GF-D8 (cell line): ENCODE data around the gene RIOK3.
"Not testable (repeated sequence)": the region's sequence is repeated elsewhere in the genome, so short reads cannot be mapped to it uniquely, and the experiment has no call there.

Source experiments
- DNase-seq: peaks from one replicate; lab custom pipeline; 2025; lab: John Stamatoyannopoulos, UW

RIOK3 gene

DNA sequence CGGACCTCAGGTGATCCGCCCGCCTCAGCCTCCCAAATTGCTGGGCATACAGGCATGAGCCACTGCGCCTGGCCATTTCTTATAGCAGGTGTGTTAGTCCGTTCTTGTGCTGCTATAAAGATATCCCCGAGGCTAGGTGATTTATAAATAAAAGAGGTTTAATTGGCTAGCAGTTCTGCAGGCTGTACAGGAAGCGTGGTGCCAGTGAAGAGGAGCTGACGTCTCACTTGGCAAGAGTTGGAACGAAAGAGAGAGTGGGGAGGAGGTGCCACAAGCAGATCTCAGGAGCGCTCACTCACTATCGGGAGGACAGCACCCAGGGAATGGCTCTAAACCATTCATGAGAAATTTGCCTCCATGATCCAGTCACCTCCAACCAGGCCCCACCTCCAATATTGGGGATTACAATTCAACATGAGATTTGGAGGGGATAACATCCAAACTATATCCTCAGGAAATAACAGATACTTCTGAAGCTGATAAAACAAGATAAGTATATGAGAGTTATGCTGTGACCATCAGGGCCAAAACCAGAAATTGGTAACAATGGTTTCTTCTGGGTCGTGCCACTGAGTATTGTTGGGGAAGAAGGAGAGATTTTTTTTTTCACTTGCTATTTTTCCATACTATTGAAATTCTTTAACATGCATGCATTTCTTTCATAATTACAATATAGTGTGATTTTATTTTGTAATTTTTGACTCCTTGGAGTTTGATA, 42.8 kb downstream of the RIOK3 start:
- no peak for DNase-seq

DNA sequence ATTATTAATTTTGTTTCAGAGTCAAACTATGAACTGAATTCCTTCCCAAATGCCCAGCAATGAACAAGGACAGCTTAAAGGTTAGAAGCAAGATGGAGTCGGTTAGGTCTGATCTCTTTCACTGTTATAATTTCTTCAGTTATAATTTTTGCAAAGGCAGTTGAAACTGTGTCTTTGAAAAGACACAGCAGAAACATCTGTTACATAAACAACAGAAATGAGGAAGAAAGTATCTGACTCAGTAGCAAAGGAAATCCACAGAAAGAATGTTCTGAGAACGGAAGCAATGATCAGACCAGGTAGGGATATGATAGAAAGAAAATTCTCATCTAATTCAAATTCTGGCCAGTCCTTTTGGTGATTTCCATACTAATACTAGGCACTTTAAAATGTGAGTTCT, 45.0 kb downstream of the RIOK3 start:
- peak; percentile 52 for DNase-seq

DNA sequence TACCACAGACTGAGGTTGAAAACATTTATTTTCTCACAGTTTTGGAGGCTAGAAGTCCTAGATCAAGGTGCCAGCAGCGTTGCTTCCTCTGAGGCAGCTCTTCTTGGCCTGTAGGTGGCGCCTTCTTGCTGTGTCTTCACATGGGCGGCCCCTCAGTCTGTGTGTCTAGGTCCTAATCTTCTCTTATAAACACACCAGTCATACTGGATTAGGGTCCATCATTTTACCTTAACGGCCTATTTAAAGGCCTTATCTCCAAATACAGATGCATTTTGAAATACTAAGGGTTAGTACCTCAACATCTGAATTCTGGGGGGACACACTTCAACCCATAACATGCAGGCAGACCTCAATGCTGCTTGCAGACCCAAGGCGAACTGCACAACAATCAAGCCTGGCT, 45.8 kb downstream of the RIOK3 start:
- DNase-seq, result peak; percentile 80

DNA sequence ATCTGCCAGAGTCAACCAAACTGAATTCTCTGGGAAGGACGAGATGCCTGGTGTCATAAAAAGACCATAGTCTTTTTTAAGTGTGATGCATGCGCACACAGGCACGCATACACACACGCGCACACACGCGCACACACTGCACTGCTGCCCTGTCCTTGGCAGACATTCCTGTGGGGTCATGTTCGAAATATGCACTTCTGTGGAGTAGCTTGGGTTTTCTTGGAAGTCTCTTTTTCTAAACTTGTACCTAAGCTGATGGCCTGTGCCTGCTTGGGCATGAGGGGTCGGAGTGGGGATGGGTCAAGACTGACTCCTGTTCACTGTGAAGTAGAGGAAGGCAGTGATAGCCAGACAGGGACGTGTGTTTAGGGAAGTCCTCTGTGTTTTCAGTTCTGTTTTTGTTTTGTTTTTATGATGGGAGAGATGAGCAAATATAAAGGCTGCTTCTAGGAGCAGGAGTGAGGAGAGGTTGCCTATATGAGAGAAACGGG, 46.2 kb downstream of the RIOK3 start:
- DNase-seq, result no peak

DNA sequence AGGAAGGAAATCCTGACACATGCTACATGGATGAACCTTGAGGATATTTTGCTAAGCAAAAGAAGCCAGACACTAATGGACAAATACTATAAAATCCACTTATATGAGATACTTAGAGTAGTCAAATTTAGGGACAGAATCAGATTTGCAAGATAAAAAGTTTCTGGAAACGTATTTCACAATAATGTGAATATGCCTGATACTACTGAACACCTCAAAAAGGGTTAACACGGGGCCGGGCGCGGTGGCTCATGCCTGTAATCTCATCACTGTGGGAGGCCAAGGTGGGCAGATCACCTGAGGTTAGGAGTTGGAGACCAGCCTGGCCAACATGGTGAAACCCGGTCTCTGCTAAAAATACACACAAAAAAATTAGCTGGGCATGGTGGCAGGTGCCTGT, 48.5 kb downstream of the RIOK3 start:
- DNase-seq, result no peak

DNA sequence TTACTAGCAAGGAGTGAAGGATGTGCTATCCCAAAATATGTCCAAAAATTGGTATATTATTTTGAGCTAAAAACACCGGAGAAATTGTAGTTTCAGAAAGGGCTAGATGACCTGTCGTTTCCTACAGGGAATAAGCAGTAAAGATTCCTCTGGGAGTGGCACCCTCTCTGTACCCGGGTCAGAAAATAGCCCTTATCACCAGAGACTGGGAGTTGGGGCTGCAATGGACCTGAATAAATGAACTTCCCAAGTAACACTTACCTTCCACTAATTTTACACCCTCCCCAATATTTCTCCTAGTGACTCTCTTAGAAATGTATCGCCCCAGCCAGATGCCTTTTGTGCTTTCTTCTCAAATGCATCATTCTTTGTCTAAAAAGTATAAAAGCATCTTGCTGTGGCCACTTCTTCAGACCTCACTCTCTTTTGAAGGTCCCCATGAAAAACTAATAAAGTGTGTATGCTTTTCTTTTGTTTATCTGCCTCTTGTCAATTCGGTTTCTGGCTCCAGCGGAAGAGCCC, 49.5 kb downstream of the RIOK3 start:
- DNase-seq, result no peak

DNA sequence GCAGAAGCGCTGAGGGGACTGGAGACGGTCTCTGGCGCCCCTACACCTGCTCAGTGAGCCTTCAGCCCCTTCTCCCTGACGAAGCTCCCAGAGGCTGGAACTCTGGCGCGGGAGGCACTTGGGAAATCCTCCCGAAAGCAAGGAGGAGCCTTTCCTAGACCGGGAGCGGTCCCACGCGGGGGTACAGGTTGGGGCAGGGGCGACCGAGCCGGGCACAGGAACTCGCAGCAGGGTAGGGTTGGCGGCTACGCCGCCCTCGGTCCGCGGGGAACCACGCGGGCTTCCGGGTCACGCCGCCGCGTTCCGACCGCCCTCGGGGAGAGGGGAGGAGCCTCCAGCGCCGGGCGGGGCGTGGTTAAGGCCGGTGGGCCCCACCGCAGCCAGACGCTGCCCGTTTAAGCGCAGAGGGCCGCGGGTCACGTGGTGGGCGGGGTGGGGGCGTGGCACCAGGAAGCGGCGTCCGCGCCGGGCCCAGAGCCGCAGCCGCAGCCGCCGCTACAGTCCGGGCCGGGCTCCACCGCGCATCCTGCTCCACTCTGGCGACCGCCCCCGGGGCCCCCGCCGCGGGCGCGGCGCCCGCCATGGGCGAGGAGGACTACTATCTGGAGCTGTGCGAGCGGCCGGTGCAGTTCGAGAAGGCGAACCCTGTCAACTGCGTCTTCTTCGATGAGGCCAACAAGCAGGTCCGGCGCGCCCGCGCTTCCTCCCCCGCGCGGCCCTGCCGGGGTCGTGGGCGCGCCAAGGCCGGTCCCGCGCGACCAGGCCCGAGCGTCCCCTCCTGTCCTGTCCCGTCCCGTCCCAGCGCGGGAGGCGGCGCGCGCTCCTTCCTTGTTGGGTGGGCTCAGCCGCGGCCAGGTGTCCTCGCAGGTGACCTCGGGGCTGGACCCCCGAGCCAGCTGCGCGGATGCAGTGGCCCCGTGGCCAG, 50.2 kb downstream of the RIOK3 start, which contains the start of gene RMC1:
TSS of gene RMC1 (plus strand) at position 474 of the 925 bp plus-strand sequence. CDS start at position 582, 108 bp downstream.
- peak; percentile 85 for DNase-seq

DNA sequence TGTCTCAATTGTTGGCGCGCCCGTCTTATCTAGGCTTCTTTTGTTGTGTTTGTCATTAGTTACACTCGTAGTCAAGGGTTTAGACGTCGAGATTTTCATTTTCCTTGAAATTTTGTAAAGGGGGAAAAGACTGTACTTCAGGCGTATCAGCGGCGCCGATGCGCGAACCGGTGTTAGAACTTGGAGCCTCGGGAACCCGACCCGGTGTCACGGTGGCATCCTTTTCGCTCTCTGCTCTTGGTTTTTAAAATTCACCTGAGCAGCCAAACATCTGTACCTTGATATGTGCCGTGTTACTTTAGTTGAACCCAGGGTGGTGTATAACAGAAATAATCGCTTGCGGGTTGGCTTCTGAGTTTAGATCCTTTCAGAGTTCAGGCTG, 50.9 kb downstream of the RIOK3 start:
- no peak for DNase-seq

DNA sequence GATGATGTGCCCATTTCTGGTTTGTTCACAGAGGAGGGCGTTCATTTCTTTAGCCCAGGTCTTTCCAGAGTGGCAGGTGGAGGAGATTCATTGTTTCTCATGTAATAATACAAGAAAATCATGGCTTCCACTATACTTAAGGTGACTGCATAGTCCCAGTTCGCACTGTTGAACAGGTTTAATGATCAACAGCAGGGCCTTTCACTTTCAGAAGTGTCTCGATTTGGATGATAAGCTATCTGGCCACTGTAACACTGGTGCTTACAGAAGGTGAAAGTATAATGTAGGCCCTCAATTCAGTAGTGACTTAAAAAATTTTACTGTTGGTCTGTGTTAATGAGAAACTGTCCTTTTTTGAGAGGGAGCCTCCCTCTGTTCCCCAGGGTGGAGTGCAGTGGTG, 51.6 kb downstream of the RIOK3 start:
- DNase-seq, result no peak

DNA sequence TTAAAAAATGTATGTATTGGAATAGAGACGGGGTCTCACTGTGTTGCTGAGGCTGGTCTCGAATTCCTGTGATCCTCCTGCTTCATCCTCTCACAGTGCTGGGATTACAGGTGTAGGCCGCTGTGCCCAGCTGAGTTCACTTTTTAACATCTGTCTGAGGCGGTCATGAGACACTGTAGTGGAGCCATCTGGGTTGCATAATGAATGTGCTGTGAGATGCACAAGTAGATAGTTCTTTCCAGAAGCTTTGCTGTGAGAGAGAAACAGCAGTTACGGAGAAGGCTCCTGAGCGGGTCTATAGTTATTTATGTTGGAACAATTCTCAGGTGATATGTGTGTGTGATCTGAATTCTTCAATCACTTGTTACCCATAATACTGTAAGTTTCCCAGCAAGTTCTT, 53.3 kb downstream of the RIOK3 start:
- DNase-seq, result no peak

DNA sequence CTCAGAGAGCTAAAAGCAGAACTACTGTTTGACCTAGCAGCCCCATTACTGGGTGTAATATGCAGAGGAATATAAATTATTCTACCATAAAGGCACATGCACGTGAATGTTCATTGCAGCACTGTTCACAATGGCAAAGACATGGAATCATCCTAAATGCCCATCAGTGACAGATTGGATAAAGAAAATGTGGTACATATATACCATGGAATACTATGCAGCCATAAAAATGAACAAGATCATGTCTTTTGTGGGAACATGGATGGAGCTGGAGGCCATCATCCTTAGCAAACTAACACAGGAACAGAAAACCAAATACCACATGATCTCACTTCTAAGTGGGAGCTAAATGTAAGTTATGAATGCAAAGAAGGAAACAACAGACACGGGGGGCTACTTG, 57.8 kb downstream of the RIOK3 start:
- DNase-seq, result not testable (repeated sequence)

DNA sequence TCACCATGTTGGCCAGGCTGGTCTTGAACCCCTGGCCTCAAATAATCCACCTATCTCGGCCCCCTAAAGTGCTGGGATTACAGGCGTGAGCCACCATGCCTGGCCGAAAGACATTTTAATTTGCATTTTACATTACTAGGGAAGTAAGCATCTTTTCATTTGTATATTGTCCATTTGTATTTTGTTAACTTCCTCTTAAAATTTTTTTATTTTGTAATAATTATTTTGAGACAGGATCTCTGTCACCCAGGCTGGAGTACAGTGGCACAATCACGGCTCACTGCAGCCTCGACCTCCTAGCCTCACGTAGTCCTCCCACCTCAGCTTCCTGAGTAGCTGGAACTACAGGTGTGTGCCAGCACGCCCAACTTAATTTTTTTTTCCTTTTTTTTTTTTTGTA, 59.1 kb downstream of the RIOK3 start:
- not testable (repeated sequence) for DNase-seq

DNA sequence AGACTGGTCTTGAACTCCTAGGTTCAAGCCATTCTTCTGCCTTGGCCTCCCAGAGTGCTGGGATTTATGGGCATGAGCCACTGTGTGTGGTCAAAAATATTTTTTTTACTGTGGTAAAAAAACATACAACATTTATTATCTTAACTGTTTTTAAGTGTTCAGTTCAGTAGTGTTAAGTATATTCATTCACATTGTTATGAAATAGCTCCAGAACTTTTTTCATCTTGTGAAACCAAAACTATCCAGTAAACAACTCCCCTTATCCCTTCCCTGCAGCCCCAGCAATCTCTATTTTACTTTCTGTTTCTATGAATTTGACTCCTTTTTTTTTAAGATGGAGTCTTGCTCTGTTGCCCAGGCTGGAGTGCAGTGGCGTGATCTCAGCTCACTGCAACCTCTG, 59.6 kb downstream of the RIOK3 start:
- DNase-seq, result no peak

DNA sequence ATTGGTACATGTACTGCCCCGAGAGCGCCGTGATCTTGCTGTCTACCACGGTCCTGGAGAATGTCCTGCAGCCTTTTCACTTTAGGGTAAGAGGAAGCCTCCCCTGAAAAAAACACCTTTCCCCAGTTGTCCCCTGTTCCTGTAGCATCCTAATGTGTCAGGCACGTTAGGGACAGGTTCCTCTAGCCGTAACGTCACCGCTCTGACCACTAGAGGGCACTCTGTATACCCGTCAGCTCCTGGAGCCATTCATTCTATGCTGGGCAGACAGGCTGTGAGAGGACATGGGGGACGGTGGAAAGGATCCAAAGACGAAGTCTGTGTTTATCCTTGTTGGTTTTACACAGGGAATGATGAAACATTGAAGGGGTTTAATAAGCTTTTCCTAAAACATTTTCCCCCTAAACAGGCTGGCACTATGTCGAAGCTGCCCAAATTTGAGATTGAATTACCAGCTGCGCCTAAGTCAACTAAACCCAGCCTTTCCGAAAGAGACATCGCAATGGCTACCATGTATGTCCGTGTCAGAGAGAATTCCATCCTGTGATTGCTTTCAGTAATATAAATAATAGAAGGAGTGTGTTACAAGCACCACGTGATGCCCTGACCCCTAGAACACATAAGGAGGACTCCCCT, 62.9 kb downstream of the RIOK3 start:
- peak; percentile 44 for DNase-seq

DNA sequence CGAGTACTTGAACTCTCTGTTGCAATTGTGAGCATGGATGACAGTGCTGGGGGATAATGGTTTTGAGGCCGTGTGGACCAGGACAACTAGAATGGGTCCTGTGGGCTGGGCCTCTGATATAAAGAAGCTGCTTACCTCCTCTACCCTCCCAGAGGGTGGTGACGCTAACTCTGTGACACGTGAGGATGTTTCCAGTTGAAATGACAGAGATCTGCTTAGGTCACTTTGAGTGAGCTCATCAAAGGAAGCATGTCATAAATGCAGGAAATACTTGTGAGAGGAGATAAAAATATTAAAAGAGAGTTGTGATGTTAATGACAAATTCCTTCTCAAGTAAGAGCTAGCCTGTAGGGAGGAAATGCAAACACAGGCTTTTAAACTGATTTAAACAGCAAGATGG, 66.6 kb downstream of the RIOK3 start:
- DNase-seq, result no peak

DNA sequence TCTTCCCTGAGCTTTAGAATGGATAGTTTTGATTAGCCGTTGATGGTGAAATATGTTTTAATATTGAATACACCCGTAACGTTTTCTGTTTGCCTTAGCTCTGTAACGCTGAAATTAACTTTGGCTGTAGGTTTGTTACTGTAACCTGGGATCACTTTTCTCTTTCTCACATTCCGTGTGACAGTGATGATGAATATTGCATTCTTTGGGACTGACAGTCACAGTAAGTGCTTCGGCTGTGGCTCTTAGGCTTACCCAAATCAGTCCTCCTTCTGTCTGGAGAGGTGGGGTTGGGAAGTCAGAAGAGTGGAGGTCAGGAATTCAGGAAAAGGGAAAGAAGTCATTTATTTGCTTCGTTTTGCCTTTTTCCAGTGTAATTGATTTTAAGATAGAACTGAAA, 68.2 kb downstream of the RIOK3 start:
- DNase-seq, result no peak

DNA sequence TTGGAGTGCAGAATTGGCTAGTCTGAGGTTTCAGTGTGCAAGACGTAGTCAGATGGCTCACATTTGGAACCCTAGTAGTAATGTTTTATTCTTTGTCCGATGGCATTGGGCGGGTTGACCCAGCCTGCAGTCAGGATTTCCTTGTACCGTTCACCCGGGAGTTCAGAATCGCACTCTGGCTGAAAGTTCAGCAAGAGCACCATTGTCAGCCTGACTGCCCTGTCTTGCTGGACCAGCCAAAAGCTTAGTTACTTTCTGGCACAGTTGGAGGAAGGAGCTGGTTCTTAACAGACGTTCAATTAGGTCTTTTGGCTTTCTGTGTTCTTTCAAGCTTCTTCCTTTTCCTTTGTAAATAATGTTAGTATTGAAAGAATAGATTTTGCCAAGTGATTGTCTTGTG, 68.8 kb downstream of the RIOK3 start:
- DNase-seq, result no peak

DNA sequence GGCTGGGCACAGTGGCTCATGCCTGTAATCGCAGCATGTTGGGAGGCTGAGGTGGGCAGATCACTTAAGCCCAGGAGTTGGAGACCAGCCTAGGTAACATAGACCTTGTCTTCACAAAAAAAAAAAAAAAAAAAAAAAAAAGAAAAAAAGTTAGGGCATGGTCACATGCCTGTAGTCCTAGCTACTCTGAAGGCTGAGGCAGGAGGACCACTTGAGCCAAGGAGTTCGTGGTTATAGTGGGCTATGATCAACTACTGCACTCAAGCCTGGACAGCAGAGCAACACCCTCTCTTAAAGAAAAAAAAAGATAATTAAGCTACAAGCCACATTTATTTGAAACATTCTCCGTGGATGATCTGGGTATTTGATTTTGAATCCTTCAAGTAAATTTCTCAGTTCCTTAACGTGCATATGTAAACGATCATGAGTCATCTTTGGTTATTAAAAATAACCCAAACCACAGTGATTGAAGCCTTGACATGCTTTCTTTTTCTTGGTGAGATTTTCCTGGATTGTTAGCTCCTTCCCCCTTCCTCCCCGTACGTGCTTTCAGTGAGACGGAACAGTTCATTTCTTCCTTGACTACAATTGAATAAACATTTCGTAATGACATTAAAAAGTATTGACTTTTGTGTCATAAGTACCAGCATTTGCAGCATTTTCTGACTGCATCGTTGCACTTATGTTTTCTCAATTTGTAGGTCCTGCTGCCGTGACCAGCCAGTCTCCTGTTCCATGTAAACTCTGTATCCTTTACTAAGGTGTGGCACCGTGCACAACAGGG, 70.5 kb downstream of the RIOK3 start:
- DNase-seq, result no peak

DNA sequence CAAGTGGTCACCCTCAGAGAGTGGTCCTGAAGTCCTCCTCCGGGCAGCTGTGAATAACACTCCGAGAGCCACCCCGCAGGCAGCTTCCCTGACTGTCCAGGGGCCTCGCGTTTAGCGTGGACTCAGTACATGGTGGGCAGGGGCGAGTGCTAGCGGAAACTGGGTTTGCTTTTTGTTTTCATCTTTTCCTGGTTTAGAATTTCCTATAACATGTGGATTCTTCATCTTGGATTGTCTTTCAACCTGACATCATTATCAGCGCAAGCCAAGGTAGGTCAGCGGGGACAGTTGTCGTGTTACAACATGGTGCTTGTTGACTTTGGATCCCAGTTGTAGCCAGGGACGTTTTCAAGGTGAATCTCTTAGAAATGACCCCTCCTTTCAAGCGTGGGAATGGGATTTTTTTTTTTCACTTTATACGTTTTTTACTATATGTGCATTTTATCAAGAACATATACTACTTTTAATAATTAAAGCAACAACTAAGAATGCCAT, 71.2 kb downstream of the RIOK3 start:
- no peak for DNase-seq

DNA sequence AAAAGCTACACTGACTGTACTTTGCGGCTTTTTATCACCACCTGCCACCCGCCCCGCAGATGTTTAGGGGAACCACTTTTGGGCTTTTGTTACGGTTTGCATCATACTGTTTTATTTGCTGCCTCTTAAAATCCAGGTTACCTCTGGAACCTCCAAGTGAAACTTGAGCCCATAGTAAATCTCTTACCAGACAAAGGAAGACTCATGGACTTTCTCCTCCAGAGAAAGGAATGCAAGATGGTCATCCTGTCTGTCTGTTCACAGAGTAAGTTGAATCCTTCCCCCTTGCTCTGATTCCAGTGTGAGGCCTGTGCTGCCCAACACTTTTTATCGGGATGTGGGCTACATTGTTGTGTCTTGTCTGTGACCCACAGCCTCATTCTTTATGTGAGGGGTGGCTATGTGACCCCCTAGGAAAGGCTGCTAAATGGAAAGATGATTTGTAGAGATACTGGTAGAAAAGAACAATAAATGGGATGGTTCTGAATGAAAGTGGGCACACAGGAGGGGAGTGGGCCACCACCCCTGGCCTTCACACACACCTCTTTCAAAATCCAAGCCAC, 73.5 kb downstream of the RIOK3 start:
- no peak for DNase-seq
